H9 (cell line): ENCODE data around the gene KRTAP9-8. TPM values are rescaled to one million over a fixed set of nuclear protein-coding genes. Genes with fewer than 3 reads are reported as not detected.

Experiments
- DNase-seq: peaks from one replicate; pipeline ENCODE4 v3.0.0-alpha.2; 2017
- H2AFZ ChIP-seq: one replicate; pipeline ENCODE4 v1.6.1; 2013; ENCODE audit warnings: mild to moderate bottlenecking, low read length, control low read depth, moderate library complexity
- H2AK5ac ChIP-seq: 2 replicates; pipeline ENCODE4 v1.6.1; 2013; ENCODE audit warnings: low read length, control low read depth, mixed read lengths; ENCODE audit not compliant: insufficient read length
- H2BK120ac ChIP-seq: one replicate; pipeline ENCODE4 v1.6.1; 2013; ENCODE audit warnings: low read depth, mild to moderate bottlenecking, low read length, control low read depth, inconsistent platforms; ENCODE audit not compliant: poor library complexity, severe bottlenecking
- H2BK12ac ChIP-seq: 2 replicates; pipeline ENCODE4 v1.6.1; 2013; ENCODE audit warnings: low read length, control low read depth, mixed read lengths, low read depth; ENCODE audit not compliant: insufficient read length
- H2BK15ac ChIP-seq: 2 replicates; pipeline ENCODE4 v1.6.1; 2013; ENCODE audit warnings: low read depth, low read length, control low read depth
- H2BK20ac ChIP-seq: one replicate; pipeline ENCODE4 v1.6.1; 2013; ENCODE audit warnings: low read depth, mild to moderate bottlenecking, low read length, control low read depth, inconsistent platforms; ENCODE audit not compliant: poor library complexity, severe bottlenecking
- H2BK5ac ChIP-seq: 2 replicates; pipeline ENCODE4 v1.6.1; 2013; ENCODE audit warnings: low read length, control low read depth, mixed read lengths; ENCODE audit not compliant: insufficient read length
- H3K14ac ChIP-seq: 2 replicates; pipeline ENCODE4 v1.6.1; 2013; ENCODE audit warnings: low read length, control low read depth; ENCODE audit not compliant: insufficient read depth
- H3K18ac ChIP-seq: 2 replicates; pipeline ENCODE4 v1.6.1; 2013; ENCODE audit warnings: low read depth, mild to moderate bottlenecking, mixed read lengths, low read length, control low read depth; ENCODE audit not compliant: insufficient read length
- H3K23ac ChIP-seq: 2 replicates; pipeline ENCODE4 v1.6.1; 2013; ENCODE audit warnings: low read length, control low read depth, mixed read lengths, low read depth; ENCODE audit not compliant: insufficient read length
- H3K23me2 ChIP-seq: 2 replicates; pipeline ENCODE4 v1.6.1; 2013; ENCODE audit warnings: low read depth, mild to moderate bottlenecking, mixed read lengths, low read length, control low read depth; ENCODE audit not compliant: insufficient read length, poor library complexity, severe bottlenecking
- H3K27ac ChIP-seq: 2 replicates; pipeline ENCODE4 v1.5.1; 2013; ENCODE audit warnings: low read length, control low read depth, mixed read lengths, low read depth; ENCODE audit not compliant: insufficient read length
- H3K27me3 ChIP-seq: 2 replicates; pipeline ENCODE4 v1.6.1; 2013; ENCODE audit warnings: low read length, control low read depth, inconsistent platforms; ENCODE audit not compliant: insufficient read depth
- H3K4ac ChIP-seq: 2 replicates; pipeline ENCODE4 v1.6.1; 2013; ENCODE audit warnings: low read depth, mild to moderate bottlenecking, control low read depth, inconsistent platforms, low read length, moderate library complexity
- H3K4me1 ChIP-seq: 2 replicates; pipeline ENCODE4 v1.6.1; 2013; ENCODE audit warnings: low read length, control low read depth, inconsistent platforms; ENCODE audit not compliant: insufficient read depth
- H3K4me2 ChIP-seq: 2 replicates; pipeline ENCODE4 v1.6.1; 2013; ENCODE audit warnings: low read length, control low read depth, mixed read lengths; ENCODE audit not compliant: insufficient read length, insufficient read depth
- H3K56ac ChIP-seq: 2 replicates; pipeline ENCODE4 v1.6.1; 2013; ENCODE audit warnings: low read depth, mild to moderate bottlenecking, mixed read lengths, low read length, control low read depth; ENCODE audit not compliant: insufficient read length
- H3K79me1 ChIP-seq: 2 replicates; pipeline ENCODE4 v1.6.1; 2013; ENCODE audit warnings: low read depth, mild to moderate bottlenecking, moderate library complexity, low read length, control low read depth, inconsistent platforms; ENCODE audit not compliant: insufficient read depth, poor library complexity, severe bottlenecking
- H3K79me2 ChIP-seq: 2 replicates; pipeline ENCODE4 v1.6.1; 2013; ENCODE audit warnings: low read length, control low read depth, inconsistent platforms; ENCODE audit not compliant: insufficient read depth
- H3K9ac ChIP-seq: 2 replicates; pipeline ENCODE4 v1.6.1; 2013; ENCODE audit warnings: low read length, control low read depth, mixed read lengths; ENCODE audit not compliant: insufficient read length; ENCODE audit errors: extremely low read depth
- H3K9me3 ChIP-seq: one replicate; pipeline ENCODE4 v1.6.1; 2013; ENCODE audit warnings: low read depth, low read length, inconsistent platforms; ENCODE audit not compliant: control insufficient read depth
- H3T11ph ChIP-seq: one replicate; pipeline ENCODE4 v1.6.1; 2013; ENCODE audit warnings: mild to moderate bottlenecking, low read length, control low read depth, inconsistent platforms
- H4K20me1 ChIP-seq: one replicate; pipeline ENCODE4 v1.6.1; 2013; ENCODE audit not compliant: control insufficient read depth, insufficient read length, insufficient read depth
- H4K5ac ChIP-seq: 2 replicates; pipeline ENCODE4 v1.6.1; 2013; ENCODE audit warnings: low read depth, mild to moderate bottlenecking, mixed read lengths, low read length, control low read depth; ENCODE audit not compliant: insufficient read length
- H4K8ac ChIP-seq: replicated peaks from 2 replicates; pipeline ENCODE4 v1.6.1; 2013; ENCODE audit warnings: low read length, control low read depth, mixed read lengths, low read depth; ENCODE audit not compliant: insufficient read length
- H4K91ac ChIP-seq: 2 replicates; pipeline ENCODE4 v1.6.1; 2013; ENCODE audit warnings: low read depth, mild to moderate bottlenecking, moderate library complexity, mixed read lengths, low read length, control low read depth; ENCODE audit not compliant: insufficient read length
- H3K27ac Mint-ChIP-seq, 3 experiments: 2 replicates in 2 of 3; 3 replicates in 1 of 3; pipeline ENCODE4 v1.8.0; 2020 to 2021; ENCODE audit warnings: mixed read lengths in 3 of 3, mild to moderate bottlenecking in 1 of 3, moderate library complexity in 1 of 3
- H3K27me3 Mint-ChIP-seq: 2 replicates; pipeline ENCODE4 v1.8.0; 2021; ENCODE audit warnings: low read depth, mild to moderate bottlenecking, moderate library complexity, mixed read lengths
- H3K36me3 Mint-ChIP-seq, 3 experiments: 2 replicates in 2 of 3; 3 replicates in 1 of 3; pipeline ENCODE4 v1.8.0; 2020 to 2021; ENCODE audit warnings: low read depth in 3 of 3, mixed read lengths in 3 of 3; ENCODE audit not compliant: insufficient read depth in 1 of 3
- H3K4me1 Mint-ChIP-seq, 2 experiments: 2 replicates each; pipeline ENCODE4 v1.8.0; 2020; ENCODE audit warnings: mixed read lengths in 2 of 2
- H3K4me3 Mint-ChIP-seq, 2 experiments: 2 replicates in 1 of 2; 3 replicates in 1 of 2; pipeline ENCODE4 v1.8.0; 2020 to 2021; ENCODE audit warnings: mild to moderate bottlenecking in 2 of 2, mixed read lengths in 2 of 2, moderate library complexity in 1 of 2
- H3K9me3 Mint-ChIP-seq, 2 experiments: 2 replicates in 1 of 2; 3 replicates in 1 of 2; pipeline ENCODE4 v1.8.0; 2020; ENCODE audit warnings: mild to moderate bottlenecking in 2 of 2, mixed read lengths in 2 of 2, moderate library complexity in 1 of 2
- CTCF ChIP-seq: fragments of 200-600 bp; sonication (generic); conservative IDR thresholded peaks from 3 replicates; pipeline ENCODE4 v1.8.0; 2021; ENCODE audit warnings: antibody characterized with exemption, mild to moderate bottlenecking
- WGBS: extraction: QIAGEN DNeasy Blood & Tissue Kit; methylation state at CpG from one replicate; pipeline ENCODE4 v1.1.7; 2013; ENCODE audit warnings: missing lambda C conversion rate, low lambda C conversion rate, mixed read lengths; ENCODE audit not compliant: insufficient read length; ENCODE audit errors: extremely low coverage; 5-methylcytosine and 5-hydroxymethylcytosine counted together
- total RNA-seq: library from RNA; stranded (reverse); gene quantifications from 2 replicates; pipeline ENCODE4 v1.2.1, GENCODE V29; 2021

Gene KRTAP9-8
- total RNA-seq, 1 experiment from 2014 or later = not detected

- no peak overlapping the region for H2AFZ ChIP-seq
- no peaks in the 10 kb centered on the region; a peak in 1 of 5 replicates for H3K9me3 Mint-ChIP-seq
- H4K5ac ChIP-seq = no peak overlapping the region
These were observed 18.5 kb downstream of the KRTAP9-8 start for GRCh38 chr17:41256291-41256685.

More at GRCh38 chr17:41256291-41256685, 18.5 kb downstream of the KRTAP9-8 start:
- Histone ChIP-seq H3K18ac (no peak overlapping the region), H3K9me3 (no peaks in the 10 kb centered on the region), H2BK20ac (no peak overlapping the region), H3K79me1 (no peaks in the 10 kb centered on the region), H4K91ac (no peak overlapping the region), H3K14ac (no peak overlapping the region), H2BK15ac (no peak overlapping the region), H4K8ac (no peak overlapping the region), H3K56ac (no peak overlapping the region), H3K23ac (no peak overlapping the region), H3K4ac (no peak overlapping the region), H3K4me1 (no peaks in the 10 kb centered on the region), H3K9ac (no peak overlapping the region), H3K4me2 (no peak overlapping the region), H2BK5ac (no peak overlapping the region), H2AK5ac (no peak overlapping the region), H4K20me1 (no peaks in the 10 kb centered on the region), H2BK12ac (no peak overlapping the region), H3T11ph (no peak overlapping the region), H3K79me2 (no peaks in the 10 kb centered on the region), H3K27ac (no peak overlapping the region), H3K27me3 (no peaks in the 10 kb centered on the region), H3K23me2 (no peaks in the 10 kb centered on the region), H2BK120ac (no peak overlapping the region)
- H3K36me3 Mint-ChIP-seq = no peaks in the 10 kb centered on the region
- H3K4me3 Mint-ChIP-seq = no peak overlapping the region
- H3K27ac Mint-ChIP-seq = no peak overlapping the region
- peaks cover 16% of the 10 kb centered on the region for H3K27me3 Mint-ChIP-seq
- no peak for TF ChIP-seq CTCF
- WGBS = no CpG with 5 or more reads among the region's 1 CpG
- H3K4me1 Mint-ChIP-seq = peaks cover 4 to 6% of the 10 kb centered on the region in 2 experiments
- DNase-seq = no peak
